H1 (cell line): Measurements from ENCODE around the gene TNNC1. TPM values are rescaled to one million over a fixed set of nuclear protein-coding genes. Genes with fewer than 3 reads are reported as not detected.
A peak's percentile ranks its signal among the peaks of the same experiment; 100 is the strongest.

Experiments used
- CTCF ChIA-PET: fragments of 300-600 bp; sonication (Branson Sonifier 250); formaldehyde crosslinking; loops from one replicate; lab custom pipeline; 2021; ENCODE audit not compliant: partially characterized antibody; lab: Charles Lee
- POLR2A ChIA-PET: fragments of 300-600 bp; sonication (Branson Sonifier 250); formaldehyde crosslinking; loops from one replicate; lab custom pipeline; 2021; ENCODE audit warnings: inconsistent platforms; ENCODE audit not compliant: partially characterized antibody; lab: Charles Lee
- DNase-seq, 2 experiments: peaks; one replicate each; pipeline versions ENCODE4 v3.0.0 to v3.0.0-alpha.2; 2010 to 2022; ENCODE audit warnings: low spot score in 2 of 2, low read depth in 1 of 2, mixed read lengths in 1 of 2
- FAIRE-seq: peaks from 2 replicates; lab custom pipeline; 2011; peaks lifted over from hg19 to GRCh38; lab: Jason Lieb, UNC
- H2AFZ ChIP-seq: 2 replicates; pipeline ENCODE4 v1.8.1; 2012; ENCODE audit warnings: low read length, inconsistent platforms
- H2AK5ac ChIP-seq: 2 replicates; pipeline ENCODE4 v1.6.1; 2013; ENCODE audit warnings: low read depth, low read length
- H2BK120ac ChIP-seq: replicated peaks from 2 replicates; pipeline ENCODE3; 2013; ENCODE audit warnings: low read depth, low read length, inconsistent platforms
- H2BK12ac ChIP-seq: 2 replicates; pipeline ENCODE4 v1.6.1; 2013; ENCODE audit warnings: low read depth, low read length
- H2BK15ac ChIP-seq: 2 replicates; pipeline ENCODE4 v1.6.1; 2013; ENCODE audit warnings: low read length
- H2BK20ac ChIP-seq: 2 replicates; pipeline ENCODE4 v1.6.1; 2013; ENCODE audit warnings: low read length
- H2BK5ac ChIP-seq: 2 replicates; pipeline ENCODE4 v1.6.1; 2013; ENCODE audit warnings: low read depth, low read length
- H3K14ac ChIP-seq: 2 replicates; pipeline ENCODE4 v1.6.1; 2013; ENCODE audit warnings: inconsistent platforms; ENCODE audit not compliant: insufficient read length
- H3K18ac ChIP-seq: 2 replicates; pipeline ENCODE4 v1.6.1; 2013; ENCODE audit warnings: low read length; ENCODE audit errors: extremely low read depth
- H3K23ac ChIP-seq: 2 replicates; pipeline ENCODE4 v1.6.1; 2013; ENCODE audit warnings: inconsistent platforms; ENCODE audit not compliant: insufficient read length
- H3K23me2 ChIP-seq: 2 replicates; pipeline ENCODE4 v1.6.1; 2013; ENCODE audit warnings: low read depth, low read length
- H3K27ac ChIP-seq: 2 replicates; pipeline ENCODE4 v1.6.1; 2011; ENCODE audit warnings: low read depth, low read length, inconsistent platforms
- H3K27me3 ChIP-seq, 4 experiments: replicated peaks in 1 of 4; 1 replicate in 1 of 4; 2 replicates in 3 of 4; pipeline versions ENCODE4 v1.6.1 to v1.8.1; 2011 to 2013; ENCODE audit warnings: low read length in 3 of 4, mild to moderate bottlenecking in 3 of 4, inconsistent platforms in 2 of 4, mixed read lengths in 2 of 4, moderate library complexity in 1 of 4; ENCODE audit not compliant: control insufficient read depth in 3 of 4, insufficient read depth in 3 of 4; ENCODE audit errors: extremely low read depth in 1 of 4
- H3K36me3 ChIP-seq, 4 experiments: 2 replicates each; pipeline versions ENCODE4 v1.6.1 to v1.8.1; 2011 to 2013; ENCODE audit warnings: mild to moderate bottlenecking in 4 of 4, low read length in 3 of 4, moderate library complexity in 2 of 4, control low read depth in 1 of 4, inconsistent platforms in 1 of 4; ENCODE audit not compliant: insufficient read depth in 4 of 4, control insufficient read depth in 2 of 4
- H3K4ac ChIP-seq: replicated peaks from 2 replicates; pipeline ENCODE3; 2013; ENCODE audit warnings: low read length, low read depth, mixed read lengths, inconsistent platforms; ENCODE audit not compliant: insufficient read length
- H3K4me1 ChIP-seq, 4 experiments: replicated peaks in 1 of 4; 1 replicate in 1 of 4; 2 replicates in 3 of 4; pipeline versions ENCODE4 v1.6.1 to v1.8.1; 2011 to 2013; ENCODE audit warnings: low read length in 3 of 4, inconsistent platforms in 2 of 4, mixed read lengths in 1 of 4; ENCODE audit not compliant: insufficient read depth in 4 of 4, control insufficient read depth in 3 of 4
- H3K4me2 ChIP-seq, 2 experiments: 2 replicates each; pipeline versions ENCODE4 v1.6.1 to v1.8.1; 2011 to 2013; ENCODE audit warnings: low read depth in 2 of 2, low read length in 2 of 2, control low read depth in 1 of 2, inconsistent platforms in 1 of 2, mild to moderate bottlenecking in 1 of 2; ENCODE audit not compliant: insufficient read depth in 1 of 2
- H3K4me3 ChIP-seq, 4 experiments: fragments of 200-600, 300-600 bp in 1 of 4; sonication (generic), shearing (Covaris generic), sonication (Bioruptor Twin) in 1 of 4; 2 replicates each; pipeline versions ENCODE4 v1.5.1 to v1.8.1; 2011 to 2016; ENCODE audit warnings: low read length in 4 of 4, low read depth in 3 of 4, control low read depth in 2 of 4, inconsistent platforms in 2 of 4, mild to moderate bottlenecking in 2 of 4, mixed read lengths in 1 of 4, moderate library complexity in 1 of 4; ENCODE audit not compliant: insufficient read depth in 2 of 4; ENCODE audit errors: extremely low read depth in 1 of 4
- H3K56ac ChIP-seq: replicated peaks from 2 replicates; pipeline ENCODE3; 2013; ENCODE audit warnings: low read depth, mild to moderate bottlenecking, mixed read lengths, low read length, inconsistent platforms; ENCODE audit not compliant: insufficient read length
- H3K79me1 ChIP-seq: 2 replicates; pipeline ENCODE4 v1.6.1; 2013; ENCODE audit warnings: low read depth, low read length, control low read depth
- H3K79me2 ChIP-seq, 2 experiments: 2 replicates each; pipeline versions ENCODE4 v1.6.1 to v1.8.1; 2012 to 2013; ENCODE audit warnings: low read length in 2 of 2, mild to moderate bottlenecking in 2 of 2, inconsistent platforms in 1 of 2; ENCODE audit not compliant: insufficient read depth in 2 of 2, control insufficient read depth in 1 of 2
- H3K9ac ChIP-seq, 4 experiments: replicated peaks in 1 of 4; 1 replicate in 1 of 4; 2 replicates in 3 of 4; pipeline versions ENCODE4 v1.6.1 to v1.8.1; 2011 to 2013; ENCODE audit warnings: low read depth in 3 of 4, low read length in 3 of 4, control low read depth in 2 of 4, mild to moderate bottlenecking in 2 of 4, moderate library complexity in 2 of 4, inconsistent platforms in 1 of 4; ENCODE audit errors: extremely low read depth in 1 of 4
- H3K9me3 ChIP-seq, 2 experiments: 2 replicates each; pipeline versions ENCODE4 v1.6.1 to v1.8.1; 2012 to 2013; ENCODE audit warnings: mild to moderate bottlenecking in 2 of 2, moderate library complexity in 2 of 2, control low read depth in 1 of 2, inconsistent platforms in 1 of 2, low read depth in 1 of 2, low read length in 1 of 2, mixed read lengths in 1 of 2; ENCODE audit not compliant: insufficient read depth in 2 of 2
- H4K20me1 ChIP-seq, 2 experiments: replicated peaks in 1 of 2; 2 replicates each; pipeline versions ENCODE3 to v1.8.1; 2011 to 2013; ENCODE audit warnings: inconsistent platforms in 2 of 2, low read length in 2 of 2, mild to moderate bottlenecking in 1 of 2; ENCODE audit not compliant: insufficient read depth in 2 of 2, control insufficient read depth in 1 of 2
- H4K5ac ChIP-seq: 2 replicates; pipeline ENCODE4 v1.6.1; 2013; ENCODE audit warnings: low read length, low read depth, mixed read lengths, inconsistent platforms; ENCODE audit not compliant: insufficient read length
- H4K8ac ChIP-seq: 2 replicates; pipeline ENCODE4 v1.8.0; 2013; ENCODE audit warnings: mild to moderate bottlenecking, moderate library complexity, low read length, inconsistent platforms; ENCODE audit not compliant: insufficient read depth; ENCODE audit errors: extremely low read depth
- H4K91ac ChIP-seq: replicated peaks from 2 replicates; pipeline ENCODE3; 2013; ENCODE audit warnings: low read length, mixed read lengths, inconsistent platforms; ENCODE audit not compliant: insufficient read length
- CHD1 ChIP-seq: IDR thresholded peaks from 2 replicates; pipeline ENCODE4 v1.6.1; 2012; ENCODE audit warnings: low read depth, low read length, improper control_type of control experiment
- CTBP2 ChIP-seq: IDR thresholded peaks from 2 replicates; pipeline ENCODE4 v1.7.0; 2011; ENCODE audit warnings: borderline replicate concordance, mild to moderate bottlenecking, moderate library complexity, mixed read lengths, low read length; ENCODE audit not compliant: insufficient read depth, insufficient read length
- GTF2F1 ChIP-seq: IDR thresholded peaks from 2 replicates; pipeline ENCODE4 v1.6.1; 2012; ENCODE audit warnings: low read depth, low read length, improper control_type of control experiment, borderline replicate concordance
- WGBS, 2 experiments: shearing (Covaris generic) in 1 of 2; methylation state at CpG; one replicate each; pipeline versions ENCODE4 v1.1.6 to v1.1.7; 2013 to 2015; ENCODE audit warnings: low lambda C conversion rate in 2 of 2, mixed read lengths in 2 of 2, inconsistent platforms in 1 of 2, low coverage in 1 of 2, missing lambda C conversion rate in 1 of 2; ENCODE audit not compliant: insufficient replicate concordance in 2 of 2, insufficient coverage in 1 of 2, insufficient read length in 1 of 2; ENCODE audit errors: extremely low coverage in 1 of 2, missing lambda C conversion rate in 1 of 2; 5-methylcytosine and 5-hydroxymethylcytosine counted together
- polyA plus RNA-seq, 7 experiments: library from polyadenylated mRNA; depleted of rRNA in 3 of 7; stranded (reverse) in 5 of 7; unstranded in 2 of 7; fragments of >200 nt in 5 of 7; fragments of 200-250 nt in 2 of 7; gene quantifications; 1 replicate in 5 of 7; 2 replicates in 1 of 7; 4 replicates in 1 of 7; pipeline versions ENCODE4 v1.2.1 to v1.2.3, GENCODE V29; 2011 to 2013; ENCODE audit warnings: missing spikeins in 2 of 7, mixed read lengths in 2 of 7
- total RNA-seq: library from RNA; stranded (reverse); fragmentation: NEBNext Ultra II Directional; extraction: Animal tissue kit (Norgen Biotek cat#: 25700); gene quantifications from 2 replicates; pipeline ENCODE4 v1.2.1, GENCODE V29; 2021

The TNNC1 gene
- total and polyA plus RNA-seq, 2 of the 8 experiments (the other 6 are each of a cell fraction or from before 2014, with no cell fraction given): 5.8 to 16.4 TPM

GRCh38 chr3:52484680-52485461 is 31.0 kb upstream of the TNNC1 start:
- Histone ChIP-seq H3K18ac (no peak overlapping the region), H3K56ac (no peak overlapping the region), H3K4ac (no peak overlapping the region), H3K79me2 (no peaks in the 10 kb centered on the region), H2AK5ac (no peak overlapping the region), H2AFZ (no peak overlapping the region), H4K8ac (peak overlapping the region; percentile 57), H3K4me3 (no peak overlapping the region), H3K4me1 (no peaks in the 10 kb centered on the region), H4K91ac (no peak overlapping the region), H3K36me3 (peaks cover 29 to 57% (median 39%) of the 10 kb centered on the region in 4 experiments), H4K20me1 (peaks cover 0 to 17% of the 10 kb centered on the region in 2 experiments), H3K9me3 (no peaks in the 10 kb centered on the region), H2BK20ac (no peak overlapping the region), H2BK12ac (no peak overlapping the region), H3K27ac (no peak overlapping the region), H3K4me2 (no peak overlapping the region), H2BK5ac (no peak overlapping the region; the same call in 1 of the 2 replicates), H3K23me2 (no peaks in the 10 kb centered on the region), H2BK15ac (no peak overlapping the region), H3K79me1 (peaks cover 2% of the 10 kb centered on the region; the same call in 1 of the 2 replicates), H3K14ac (no peak overlapping the region), H3K27me3 (no peaks in the 10 kb centered on the region), H3K23ac (no peak overlapping the region), H2BK120ac (no peak overlapping the region), H3K9ac (no peak overlapping the region; a peak in 1 of 7 replicates), H4K5ac (no peak overlapping the region)
- DNase-seq: no peak
- POLR2A ChIA-PET: no interaction called here
- WGBS, 2 experiments: 91% methylated on average over 10 of the region's 10 CpGs; no CpG with 5 or more reads in 1 of the 2 experiments
- CTCF ChIA-PET: no interaction called here
- no peak for FAIRE-seq
- TF ChIP-seq CTBP2: no peak
- TF ChIP-seq GTF2F1: no peak
- no peak for TF ChIP-seq CHD1
